HG03175 (cell line): ENCODE data around the gene RAB1A.
"Not testable (repeated sequence)": the region's sequence is repeated elsewhere in the genome, so short reads cannot be mapped to it uniquely, and the experiment has no call there.

Experiments
- ATAC-seq: cut with Tn5 transposase; IDR thresholded peaks from one replicate; pipeline ENCODE4 v1.9.1; 2021; ENCODE audit warnings: mild to moderate bottlenecking, moderate library complexity; ENCODE audit not compliant: unreplicated experiment

The RAB1A gene

DNA sequence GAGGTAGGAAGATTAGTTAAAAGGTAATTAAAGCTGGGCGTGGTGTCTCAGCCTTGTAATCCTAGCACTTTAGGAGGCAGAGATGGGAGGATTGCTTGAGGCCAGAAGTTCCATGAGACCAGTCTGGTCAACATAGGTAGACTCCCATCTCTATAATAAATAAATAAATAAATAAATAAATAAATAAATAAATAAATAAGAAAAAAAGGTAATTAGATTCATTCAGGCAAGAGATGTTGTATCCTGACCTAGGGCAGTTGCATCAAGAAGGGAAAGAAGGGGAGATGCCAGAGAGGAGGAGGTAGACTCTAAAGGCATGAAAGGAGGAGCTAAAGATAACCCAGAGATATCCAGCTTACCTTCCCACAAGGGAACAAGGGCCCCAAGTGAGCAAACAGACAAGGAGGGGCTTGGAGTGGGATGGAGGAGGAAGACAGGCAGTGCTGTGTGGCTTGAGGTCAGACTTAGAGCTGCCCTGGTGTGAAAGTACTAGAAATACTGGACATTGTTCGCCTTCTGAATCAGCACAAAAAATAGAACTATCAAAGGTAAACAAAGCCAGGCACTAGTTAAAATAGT, 7.4 kb upstream of the RAB1A start:
- no peak for ATAC-seq

DNA sequence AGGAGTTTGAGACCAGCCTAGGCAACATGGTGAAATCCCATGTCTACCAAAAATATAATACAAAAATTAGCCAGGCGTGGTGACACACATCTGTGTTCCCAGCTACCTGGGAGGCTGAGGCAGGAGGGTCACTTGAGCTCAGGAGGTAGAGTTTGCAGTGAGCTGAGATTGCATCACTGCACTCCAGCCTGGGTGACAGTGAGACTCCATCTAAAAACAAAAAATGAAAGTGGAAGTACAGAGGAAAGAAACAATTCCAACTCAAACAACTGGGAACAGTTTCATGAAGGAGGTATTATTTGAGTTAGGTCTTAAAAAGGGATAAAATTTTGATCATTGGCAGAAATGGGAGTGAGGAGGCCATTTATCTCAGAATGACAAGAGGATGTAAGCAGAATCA, 6.3 kb upstream of the RAB1A start:
- no peak for ATAC-seq

DNA sequence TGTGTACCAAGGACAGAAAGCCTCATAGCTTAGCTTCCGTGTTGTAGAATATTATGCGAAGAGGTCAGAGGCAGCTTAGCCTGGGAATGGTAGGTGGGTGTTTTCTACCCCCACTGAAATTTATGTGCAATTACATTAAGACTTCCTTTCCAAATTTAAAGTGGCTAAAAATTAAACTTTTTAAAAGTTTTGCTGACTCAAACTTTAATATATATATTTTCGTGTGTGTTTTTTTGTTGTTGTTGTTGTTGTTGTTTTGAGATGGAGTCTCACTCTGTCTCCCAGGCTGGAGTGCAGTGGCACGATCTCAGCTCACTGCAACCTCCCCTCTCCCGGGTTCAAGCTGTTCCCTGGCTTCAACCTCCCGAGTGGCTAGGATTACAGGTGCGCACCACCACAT, 4.3 kb upstream of the RAB1A start:
- no peak for ATAC-seq

DNA sequence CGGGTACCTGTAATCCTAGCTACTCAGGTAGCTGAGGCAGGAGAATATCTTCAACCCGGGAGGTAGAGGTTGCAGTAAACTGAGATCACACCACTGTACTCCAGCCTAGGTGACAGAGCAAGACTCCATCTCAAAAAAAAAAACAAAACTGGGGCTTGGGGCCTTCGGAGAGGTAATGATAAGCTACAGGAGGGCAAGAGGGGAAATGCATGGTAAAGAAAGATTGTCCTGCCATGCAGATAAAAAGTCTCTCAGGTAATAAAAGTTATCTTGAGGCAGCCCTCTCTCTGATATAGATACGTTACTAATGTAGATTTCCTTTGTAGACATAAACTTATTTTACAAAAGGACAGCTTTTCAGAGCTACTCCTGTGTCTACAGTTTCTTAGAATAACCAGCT, 3.7 kb upstream of the RAB1A start:
- no peak for ATAC-seq

DNA sequence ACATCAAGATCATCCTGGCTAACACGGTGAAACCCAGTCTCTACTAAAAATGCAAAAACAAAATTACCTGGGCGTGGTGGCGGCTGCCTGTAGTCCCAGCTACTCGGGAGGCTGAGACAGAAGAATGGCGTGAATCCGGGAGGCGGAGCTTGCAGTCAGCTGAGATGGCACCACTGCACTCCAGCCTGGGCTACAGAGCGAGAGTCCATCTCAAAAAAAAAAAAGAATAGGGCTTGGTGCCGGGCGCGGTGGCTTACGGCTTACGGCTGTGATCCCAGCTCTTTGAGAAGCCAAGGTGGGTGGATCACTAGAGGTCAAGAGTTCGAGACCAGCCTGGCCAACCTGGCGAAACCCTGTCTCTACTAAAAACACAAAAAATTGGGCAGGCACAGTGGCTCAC, 3.0 kb upstream of the RAB1A start:
- not testable (repeated sequence) for ATAC-seq

DNA sequence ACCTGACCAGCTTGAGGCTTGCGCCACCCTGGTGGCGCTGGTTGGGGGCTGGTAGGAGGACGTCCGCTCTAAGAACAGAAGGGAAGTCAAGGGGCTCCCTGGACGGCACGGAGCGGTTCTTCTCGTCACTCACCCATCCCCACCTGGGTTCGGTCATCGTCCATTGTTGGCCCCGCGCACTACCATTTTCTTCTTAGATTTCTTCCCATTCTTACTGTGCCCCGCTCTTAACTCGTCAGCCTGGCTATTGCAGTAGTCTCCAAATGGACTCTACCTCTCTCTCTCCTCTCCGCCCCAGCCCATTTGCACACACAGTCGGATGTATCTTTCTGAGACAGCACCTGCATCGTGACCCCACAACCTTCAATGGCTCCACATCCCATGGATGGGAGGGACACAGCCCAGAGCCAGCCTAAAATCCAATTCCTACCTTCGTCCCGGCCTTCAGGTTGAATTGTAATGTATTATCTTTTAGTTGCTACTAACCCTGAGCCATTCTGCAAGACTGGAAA, 814 bp upstream of the RAB1A start:
- ATAC-seq, result peak; percentile 35

DNA sequence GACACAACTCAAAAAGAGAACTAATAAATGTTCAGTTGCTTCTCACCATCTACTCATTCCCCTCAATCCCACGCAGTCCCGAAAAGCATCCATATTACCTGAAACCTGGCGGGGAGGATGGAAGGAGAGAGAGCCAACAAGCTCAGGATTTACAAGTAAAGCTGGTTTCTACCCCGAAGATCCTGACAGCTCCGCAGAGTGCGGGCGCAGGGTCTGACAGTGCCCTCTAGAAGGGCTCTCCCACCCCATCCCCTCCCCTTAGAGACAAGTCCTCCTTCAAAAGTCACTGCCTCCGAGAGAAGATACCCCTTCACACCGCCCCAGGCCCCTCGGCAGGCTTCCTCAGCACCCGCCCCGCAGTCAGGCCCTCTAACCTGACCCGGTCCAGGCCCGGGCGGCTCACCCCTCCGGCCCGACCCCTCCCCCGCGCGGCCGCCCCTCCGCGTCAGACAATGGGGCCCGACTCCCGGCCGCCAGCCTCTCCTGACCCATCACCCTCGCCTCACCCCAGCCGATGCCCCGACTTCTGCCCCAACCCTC, 550 bp downstream of the RAB1A start:
- peak; percentile 4 for ATAC-seq

DNA sequence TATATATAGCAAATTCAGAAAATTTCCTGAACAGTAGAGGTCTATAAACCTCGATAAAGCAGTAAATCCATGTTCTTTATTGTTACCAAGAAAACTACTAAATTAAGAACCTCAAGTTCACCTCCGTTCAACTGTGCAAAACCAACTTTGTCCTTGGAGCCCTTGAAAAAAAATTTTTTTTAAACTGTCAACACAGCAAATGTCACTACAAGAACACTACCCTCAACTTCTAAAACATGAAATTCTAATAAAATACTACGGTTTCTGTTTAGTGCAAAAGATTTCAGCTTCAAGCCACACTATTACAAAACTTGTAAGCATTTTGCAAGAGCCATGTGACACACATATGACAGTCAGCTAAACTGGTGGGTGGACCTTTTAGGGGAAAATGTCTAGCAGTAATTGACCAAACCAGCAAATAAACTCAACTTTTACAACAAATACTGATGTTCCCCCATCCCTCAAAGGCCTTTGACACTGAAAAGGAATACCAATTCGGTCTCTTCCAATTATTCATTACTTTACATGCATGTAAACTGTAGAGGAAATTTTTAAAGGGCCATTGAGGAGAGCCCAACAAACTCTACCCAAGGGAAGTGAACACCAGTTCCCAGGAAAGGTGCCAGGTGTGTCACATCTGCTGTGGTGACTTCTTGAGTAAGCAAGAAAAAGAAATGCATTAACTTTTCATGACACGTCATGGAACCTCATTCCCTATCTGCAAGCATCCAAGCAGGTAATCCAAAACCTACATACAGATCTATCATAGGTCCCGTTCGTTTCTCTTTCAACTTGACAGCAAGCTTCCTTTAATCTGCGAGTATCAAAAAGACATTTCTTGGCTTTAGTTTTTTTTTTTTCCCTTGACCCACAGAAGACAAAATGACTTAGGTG, 1.4 kb downstream of the RAB1A start:
- ATAC-seq, result no peak

DNA sequence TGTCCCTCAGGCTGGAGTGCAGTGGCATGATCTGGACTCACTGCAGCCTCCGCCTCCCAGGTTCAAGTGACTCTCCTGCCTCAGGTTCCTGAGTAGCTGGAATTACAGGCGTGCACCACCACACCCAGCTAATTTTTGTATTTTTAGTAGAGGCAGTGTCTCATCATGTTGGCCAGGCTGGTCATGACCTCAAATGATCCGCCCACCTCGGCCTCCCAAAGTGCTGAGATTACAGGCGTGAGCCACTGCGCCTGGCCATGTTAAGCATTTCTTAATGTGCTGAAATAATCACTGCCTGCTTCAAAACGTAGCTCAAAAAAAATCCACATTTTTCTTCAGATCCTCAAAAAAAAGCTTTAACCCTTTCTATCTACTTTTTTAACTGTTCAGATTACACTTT, 4.4 kb downstream of the RAB1A start:
- not testable (repeated sequence) for ATAC-seq

DNA sequence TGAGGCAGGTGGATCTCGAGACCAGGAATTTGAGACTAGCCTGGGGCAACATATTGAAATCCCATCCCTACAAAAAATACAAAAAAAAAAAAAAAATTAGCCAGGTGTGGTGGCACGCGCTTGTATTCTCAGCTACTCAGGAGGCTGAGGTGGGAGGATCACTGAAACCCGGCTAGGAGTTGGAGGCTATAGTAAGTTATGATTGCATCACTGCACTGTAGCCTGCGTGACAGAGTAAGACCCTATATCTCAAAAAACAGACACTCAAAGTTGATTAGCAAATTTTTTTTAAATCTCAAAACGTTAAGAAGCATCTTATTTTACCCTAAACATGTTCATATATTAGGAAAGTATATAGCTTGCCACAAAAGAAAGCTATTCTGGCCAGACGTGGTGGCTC, 7.6 kb downstream of the RAB1A start:
- ATAC-seq, result no peak

DNA sequence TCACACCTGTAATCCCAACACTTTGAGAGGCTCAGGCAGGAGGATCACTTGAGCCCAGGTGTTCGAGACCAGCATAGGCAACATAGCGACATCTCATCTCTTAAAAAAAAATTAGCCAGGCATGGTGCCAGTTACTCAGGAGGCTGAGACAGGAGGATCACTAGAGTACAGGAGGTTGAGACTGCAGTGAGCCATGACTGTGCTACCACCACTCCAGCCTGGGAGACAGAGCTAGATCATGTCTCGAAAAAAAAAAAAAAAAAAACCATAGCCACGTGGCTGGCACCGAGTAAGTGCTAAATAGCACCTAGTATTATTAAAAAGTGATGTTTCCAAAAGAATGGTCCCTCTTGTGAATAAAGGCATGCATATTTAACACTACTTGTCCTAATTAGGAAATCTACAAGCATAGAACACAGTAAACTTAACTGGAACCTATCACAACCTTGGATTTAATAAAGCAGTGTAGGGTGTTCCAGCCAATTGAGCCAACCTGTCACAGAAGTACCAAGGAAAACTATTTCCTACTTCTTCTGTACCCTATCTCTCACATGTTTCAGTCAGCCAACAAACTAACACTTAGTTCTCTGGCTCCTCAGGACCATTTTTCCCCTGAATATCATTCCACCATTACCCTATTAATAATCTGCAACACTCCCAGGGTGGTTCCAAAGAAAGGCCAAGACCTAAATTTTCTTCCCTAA, 8.8 kb downstream of the RAB1A start:
- no peak for ATAC-seq

DNA sequence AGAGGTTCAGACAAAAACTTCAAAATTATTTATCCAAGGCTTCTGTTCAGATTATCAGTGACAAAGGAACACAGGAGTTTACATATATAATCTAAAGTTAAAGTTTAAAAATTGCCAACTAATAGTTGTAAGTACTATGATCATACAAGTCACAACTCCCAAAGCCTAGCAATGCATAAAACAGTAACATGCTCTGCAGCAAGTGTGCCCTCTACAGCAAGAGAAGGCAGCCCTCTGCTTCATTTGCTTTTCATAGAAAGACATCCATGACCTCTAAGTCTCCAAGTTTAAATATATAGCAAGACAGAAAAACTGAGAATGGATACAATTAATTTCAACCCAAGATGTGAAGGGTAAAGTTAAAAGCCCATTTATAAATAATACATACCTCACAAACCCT, 13.3 kb downstream of the RAB1A start:
- no peak for ATAC-seq

DNA sequence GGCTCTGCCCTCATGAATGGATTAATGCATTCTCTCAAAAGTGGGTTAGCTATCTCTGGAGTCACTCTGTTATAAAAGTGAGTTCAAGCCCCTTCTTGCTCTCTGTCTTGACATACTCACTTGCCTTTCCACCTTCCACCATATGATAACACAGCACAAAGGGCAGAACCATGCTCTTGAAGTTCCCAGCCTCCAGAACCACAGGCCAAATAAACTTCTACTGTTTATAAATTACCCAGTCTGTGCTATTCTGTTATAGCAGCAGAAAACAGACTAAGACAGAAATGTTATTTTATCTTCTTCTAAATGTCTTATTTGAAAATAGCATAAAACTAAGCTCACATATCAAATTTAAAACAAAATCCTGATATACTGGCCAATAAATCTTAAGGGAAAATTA, 15.0 kb downstream of the RAB1A start:
- ATAC-seq, result no peak

DNA sequence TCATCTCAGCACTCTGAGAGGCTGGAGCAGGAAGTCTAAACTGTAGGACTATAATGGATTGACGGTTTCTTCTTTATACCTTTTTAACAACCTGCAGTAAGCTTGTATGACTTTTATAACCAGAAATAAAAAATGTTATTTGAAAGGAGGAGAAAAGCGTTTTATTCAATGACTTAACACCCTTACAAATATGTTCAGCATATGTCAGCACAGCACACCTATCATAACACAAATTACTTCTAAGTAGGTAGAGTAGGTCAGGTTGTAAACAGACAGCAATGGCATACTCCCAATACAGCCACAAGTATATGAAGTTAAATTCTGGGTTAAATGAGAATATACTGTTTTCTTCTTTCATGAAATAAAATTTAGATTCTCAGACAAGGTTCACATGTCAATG, 16.1 kb downstream of the RAB1A start:
- ATAC-seq, result no peak

DNA sequence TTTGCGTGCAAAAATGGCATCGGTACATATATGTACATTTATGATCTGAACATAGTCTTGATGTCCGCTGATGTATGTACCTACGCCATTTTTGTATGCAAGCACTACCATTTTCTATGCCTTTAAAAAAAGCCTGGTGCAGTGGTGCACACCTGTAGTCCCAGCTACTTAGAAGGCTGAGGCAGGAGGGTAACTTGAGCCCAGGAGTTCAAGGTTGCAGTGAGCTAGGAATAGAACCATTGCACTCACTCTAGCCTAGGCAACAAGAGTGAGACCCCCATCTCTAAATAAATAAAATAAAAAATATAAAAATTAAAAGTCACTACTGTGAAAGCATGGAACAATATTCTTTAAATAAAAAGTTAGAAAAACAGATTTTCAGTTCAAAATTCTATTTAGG, 16.7 kb downstream of the RAB1A start:
- ATAC-seq, result no peak

DNA sequence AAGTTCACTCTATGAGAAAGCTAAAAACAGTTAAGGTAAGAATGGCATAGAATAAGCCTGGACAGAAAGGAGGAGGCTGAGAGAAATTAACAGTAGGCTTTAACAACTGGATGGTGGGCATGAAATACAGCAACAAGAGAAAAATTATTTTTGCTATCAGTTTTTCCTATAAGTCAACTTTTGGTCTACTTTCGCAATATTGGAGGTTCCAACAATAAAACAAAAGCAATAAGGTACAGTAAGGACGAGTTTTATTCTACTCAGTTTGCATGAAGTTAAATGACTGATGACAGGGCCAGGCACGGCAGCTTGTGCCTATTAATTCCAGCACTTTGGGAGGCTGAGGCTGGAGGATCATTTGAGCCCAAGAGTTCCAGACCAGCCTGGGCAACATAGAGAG, 17.3 kb downstream of the RAB1A start:
- no peak for ATAC-seq

DNA sequence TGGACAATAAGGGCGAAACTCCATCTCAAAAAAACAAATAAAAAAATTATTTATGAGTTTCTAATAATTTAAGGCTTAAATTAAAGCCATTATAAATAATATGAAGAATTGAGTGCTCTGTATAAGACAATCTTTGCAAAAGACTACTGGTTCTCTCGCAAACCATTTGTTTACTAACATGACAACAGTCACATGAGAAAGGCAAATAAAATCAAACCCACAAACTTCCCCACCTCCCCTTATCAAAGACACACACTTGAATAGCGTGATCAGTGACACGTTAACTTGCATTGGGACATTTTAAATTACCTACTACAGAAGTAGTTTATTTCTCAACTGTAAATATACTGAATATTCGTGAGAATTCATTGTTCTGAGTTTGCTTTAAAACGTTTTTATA, 21.1 kb downstream of the RAB1A start:
- ATAC-seq, result no peak

DNA sequence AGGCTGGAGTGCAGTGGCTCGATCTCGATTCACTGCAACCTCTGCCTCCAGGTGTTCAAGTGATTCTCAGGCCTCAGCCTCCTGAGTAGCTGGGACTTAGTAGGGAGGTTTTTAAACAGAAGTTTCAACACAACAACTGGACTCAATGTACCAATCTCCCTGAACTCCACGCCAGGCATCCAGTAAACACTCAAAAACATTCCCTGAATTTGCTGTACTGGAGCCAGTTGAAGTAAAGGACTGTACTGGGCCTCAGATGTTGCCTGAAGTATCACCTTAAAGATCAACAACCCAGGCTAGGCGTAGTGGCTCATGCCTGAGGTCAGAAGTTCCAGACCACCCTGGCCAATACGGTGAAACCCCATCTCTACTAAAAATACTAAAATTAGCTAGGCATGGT, 22.4 kb downstream of the RAB1A start:
- ATAC-seq, result no peak

DNA sequence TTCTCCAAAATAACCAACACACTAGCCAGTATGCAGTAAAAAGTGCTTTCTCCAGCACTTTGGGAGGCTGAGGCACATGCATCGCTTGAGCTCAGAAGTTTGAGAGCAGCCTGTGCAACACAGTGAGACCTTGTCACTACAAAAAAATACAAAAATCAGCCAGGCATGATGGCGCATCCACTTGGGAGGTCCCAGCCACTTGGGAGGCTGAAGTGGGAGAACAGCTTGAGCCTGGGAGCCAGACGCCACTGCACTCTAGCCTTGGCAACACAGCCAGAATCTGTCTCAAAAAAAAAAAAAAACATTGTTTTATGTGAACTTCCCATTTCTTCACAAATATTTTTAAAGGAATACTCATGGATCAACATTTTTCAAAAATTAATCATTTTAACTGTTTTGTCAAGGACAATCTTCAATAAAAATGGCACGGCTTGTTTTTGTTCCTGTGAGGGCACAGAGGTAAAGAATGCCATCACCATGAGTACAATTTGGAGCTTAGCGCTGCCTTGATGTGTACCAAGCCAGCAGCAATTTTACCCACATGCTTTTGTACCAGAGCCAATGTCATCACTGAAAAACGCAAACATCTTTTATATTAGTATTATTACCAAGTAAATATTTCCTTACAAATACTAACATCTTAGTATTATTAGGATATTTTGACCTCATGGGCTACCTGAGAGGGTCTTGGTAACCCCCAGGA, 26.7 kb downstream of the RAB1A start:
- ATAC-seq, result no peak

DNA sequence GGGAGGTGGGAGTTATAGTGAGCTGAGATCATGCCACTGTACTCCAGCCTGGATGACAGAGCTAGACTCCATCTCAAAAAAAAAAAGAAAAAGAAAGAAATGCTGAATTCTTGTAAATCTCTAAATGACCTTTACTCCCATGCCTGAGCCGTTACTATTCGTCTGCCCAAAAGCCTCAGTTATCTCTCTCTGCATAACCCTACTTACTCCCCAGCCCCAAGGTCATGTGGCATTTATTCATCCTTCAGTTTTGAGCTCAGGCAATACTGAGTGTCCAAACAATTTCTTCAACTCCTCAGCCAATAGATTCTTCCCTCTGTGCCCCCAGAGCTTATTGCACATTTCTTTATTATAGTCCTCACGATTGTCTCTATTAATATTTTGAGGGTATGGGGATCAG, 28.8 kb downstream of the RAB1A start:
- no peak for ATAC-seq

DNA sequence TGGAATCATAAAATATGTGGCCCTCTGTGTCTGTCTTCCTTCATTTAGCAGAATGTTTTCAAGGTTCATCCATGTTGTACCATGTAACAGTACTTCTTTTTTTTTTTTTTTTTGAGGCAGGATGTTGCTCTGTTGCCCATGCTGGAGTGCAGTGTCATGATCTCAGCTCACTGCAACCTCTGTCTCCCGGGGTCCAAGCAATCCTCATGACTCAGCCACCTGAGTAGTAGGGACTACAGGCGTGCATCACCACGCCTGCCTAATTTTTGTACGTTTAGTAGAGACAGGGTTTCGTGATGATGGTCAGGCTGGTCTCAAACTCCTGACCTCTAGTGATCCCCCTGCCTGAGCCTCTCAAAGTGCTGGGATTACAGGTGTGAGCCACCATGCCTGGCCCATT, 31.2 kb downstream of the RAB1A start:
- ATAC-seq, result no peak
